ENCODE measurements around the gene MOB3B.

GRCh38 chr9:27518809-27519208 lies 10.8 kb downstream of the MOB3B start:
- TF ChIP-seq, protein P1, sequence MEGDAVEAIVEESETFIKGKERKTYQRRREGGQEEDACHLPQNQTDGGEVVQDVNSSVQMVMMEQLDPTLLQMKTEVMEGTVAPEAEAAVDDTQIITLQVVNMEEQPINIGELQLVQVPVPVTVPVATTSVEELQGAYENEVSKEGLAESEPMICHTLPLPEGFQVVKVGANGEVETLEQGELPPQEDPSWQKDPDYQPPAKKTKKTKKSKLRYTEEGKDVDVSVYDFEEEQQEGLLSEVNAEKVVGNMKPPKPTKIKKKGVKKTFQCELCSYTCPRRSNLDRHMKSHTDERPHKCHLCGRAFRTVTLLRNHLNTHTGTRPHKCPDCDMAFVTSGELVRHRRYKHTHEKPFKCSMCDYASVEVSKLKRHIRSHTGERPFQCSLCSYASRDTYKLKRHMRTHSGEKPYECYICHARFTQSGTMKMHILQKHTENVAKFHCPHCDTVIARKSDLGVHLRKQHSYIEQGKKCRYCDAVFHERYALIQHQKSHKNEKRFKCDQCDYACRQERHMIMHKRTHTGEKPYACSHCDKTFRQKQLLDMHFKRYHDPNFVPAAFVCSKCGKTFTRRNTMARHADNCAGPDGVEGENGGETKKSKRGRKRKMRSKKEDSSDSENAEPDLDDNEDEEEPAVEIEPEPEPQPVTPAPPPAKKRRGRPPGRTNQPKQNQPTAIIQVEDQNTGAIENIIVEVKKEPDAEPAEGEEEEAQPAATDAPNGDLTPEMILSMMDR (IDR thresholded peaks at IDR 0.05): no peak
- TF ChIP-seq EZH2 (IDR thresholded peaks at IDR 0.05) (no peak), EZH2phosphoT487 (IDR thresholded peaks at IDR 0.05) (no peak)
